HUES48 (cell line): ENCODE measurements around the gene CLMN.

Experiments
- H3K27ac ChIP-seq: one replicate; pipeline ENCODE4 v1.7.0; 2013; ENCODE audit warnings: low read depth, low read length, inconsistent platforms
- H3K27me3 ChIP-seq: 2 replicates; pipeline ENCODE4 v1.6.1; 2013; ENCODE audit warnings: mild to moderate bottlenecking, low read length; ENCODE audit not compliant: control insufficient read depth, insufficient read depth
- H3K36me3 ChIP-seq: 2 replicates; pipeline ENCODE4 v1.6.1; 2013; ENCODE audit warnings: low read length; ENCODE audit not compliant: control insufficient read depth, insufficient read depth
- H3K4me1 ChIP-seq: 2 replicates; pipeline ENCODE4 v1.6.1; 2013; ENCODE audit warnings: mild to moderate bottlenecking, low read length; ENCODE audit not compliant: control insufficient read depth, insufficient read depth
- H3K4me3 ChIP-seq: 2 replicates; pipeline ENCODE4 v1.5.1; 2013; ENCODE audit warnings: mild to moderate bottlenecking, low read depth, low read length
- H3K9ac ChIP-seq: 2 replicates; pipeline ENCODE4 v1.6.1; 2013; ENCODE audit warnings: mild to moderate bottlenecking, low read depth, low read length, moderate library complexity
- H3K9me3 ChIP-seq: 2 replicates; pipeline ENCODE4 v1.6.1; 2013; ENCODE audit warnings: low read length; ENCODE audit not compliant: control insufficient read depth, insufficient read depth

Gene CLMN

DNA sequence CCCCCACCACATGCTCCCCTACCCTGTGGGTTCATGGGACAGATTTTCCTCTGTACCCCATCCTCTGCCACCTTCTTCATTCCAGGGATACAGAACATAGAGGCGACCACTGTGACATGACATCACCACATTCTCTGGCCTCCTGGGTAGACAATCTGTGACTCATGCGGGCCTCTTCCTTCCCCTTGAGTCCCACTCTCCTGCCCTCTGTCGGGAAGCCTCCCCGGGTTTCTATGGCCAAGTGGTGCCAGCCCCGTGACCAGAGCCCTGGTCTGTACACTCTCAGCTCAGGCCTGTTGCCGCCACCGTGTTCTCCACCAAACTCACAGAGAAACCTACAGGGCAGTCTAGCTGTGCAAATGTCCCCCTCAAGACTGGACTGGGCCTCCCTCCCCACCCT lies 8.0 kb downstream of the CLMN start:
- H3K27ac ChIP-seq: no peak overlapping the region
- no peak overlapping the region for H3K9ac ChIP-seq
- no peaks in the 10 kb centered on the region for H3K4me1 ChIP-seq
- H3K27me3 ChIP-seq: no peaks in the 10 kb centered on the region
- H3K36me3 ChIP-seq: no peaks in the 10 kb centered on the region
- no peak overlapping the region for H3K4me3 ChIP-seq
- H3K9me3 ChIP-seq: no peaks in the 10 kb centered on the region

DNA sequence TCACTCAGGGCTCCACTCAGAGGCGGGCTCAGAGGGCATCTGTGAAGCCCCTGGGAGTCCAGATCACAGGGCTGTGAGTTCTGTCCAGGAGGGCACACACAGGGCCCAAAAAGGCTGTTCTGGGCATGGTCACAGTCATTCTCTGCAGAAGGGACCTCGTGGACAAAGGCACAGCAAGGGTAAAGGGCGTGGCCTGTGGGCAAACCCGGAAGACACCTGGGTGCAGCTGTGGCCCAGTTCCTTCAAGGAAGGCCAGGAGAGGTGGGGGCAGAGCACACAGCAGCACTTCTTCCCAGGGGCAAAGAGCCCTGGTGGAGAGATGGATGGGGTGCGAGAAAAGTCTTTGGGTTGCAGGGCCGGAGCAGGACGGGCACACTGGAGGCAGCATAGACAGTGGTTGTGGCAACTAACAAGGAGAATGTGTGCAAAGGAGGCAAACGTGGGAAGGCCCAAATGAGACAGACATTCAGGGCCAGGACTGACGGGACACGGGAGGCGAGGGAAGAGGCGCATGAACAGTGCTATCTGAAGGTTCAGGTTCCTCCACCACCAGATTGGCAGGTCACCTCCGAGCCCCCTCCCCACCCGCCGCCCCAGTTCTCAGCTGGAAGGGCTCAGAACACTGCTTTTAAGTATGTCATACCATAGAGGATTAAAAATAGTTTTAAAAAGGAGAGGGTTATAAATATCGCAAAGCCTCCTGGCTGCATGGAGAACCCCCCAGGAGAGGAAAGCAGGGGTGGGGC lies 8.9 kb downstream of the CLMN start:
- H3K9me3 ChIP-seq: no peaks in the 10 kb centered on the region

DNA sequence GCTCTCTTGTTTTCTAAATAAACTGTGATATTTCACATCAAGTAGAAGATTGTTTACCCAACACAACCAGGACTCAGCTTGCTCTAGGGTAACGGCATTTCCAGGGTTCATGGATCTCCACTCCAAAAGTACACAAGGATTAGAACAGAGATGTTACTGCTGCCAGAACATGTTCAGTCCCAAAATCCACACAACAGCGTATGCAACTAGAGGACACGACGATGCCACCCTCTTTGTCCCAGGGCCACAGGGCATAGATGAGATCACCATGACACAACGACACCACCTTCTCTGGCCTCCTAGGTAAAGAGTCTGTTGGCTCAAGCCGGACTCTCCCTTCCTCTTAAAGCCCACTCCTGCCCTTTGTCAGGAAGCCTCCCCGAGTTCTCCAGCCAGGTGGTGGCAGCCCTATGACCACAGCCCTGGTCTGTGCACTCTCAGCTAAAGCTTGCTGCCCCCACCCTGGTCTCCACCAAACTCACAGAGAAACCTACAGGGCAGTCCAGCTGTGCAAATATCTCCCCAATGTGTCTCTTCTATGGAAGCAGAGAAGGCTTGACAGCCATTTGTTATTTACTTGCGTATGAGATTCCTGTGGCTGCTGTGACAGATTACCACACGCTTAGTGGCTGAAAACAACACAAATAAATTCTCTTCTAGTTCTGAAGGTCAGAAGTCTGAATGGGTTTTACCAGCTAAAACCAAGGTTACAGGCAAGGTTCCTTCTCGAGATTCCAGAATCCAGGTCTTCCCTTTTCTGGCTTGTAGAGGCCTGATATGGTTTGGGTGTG lies 10.3 kb downstream of the CLMN start:
- no peaks in the 10 kb centered on the region for H3K4me1 ChIP-seq
- H3K27me3 ChIP-seq: no peaks in the 10 kb centered on the region
- no peaks in the 10 kb centered on the region for H3K36me3 ChIP-seq
- H3K4me3 ChIP-seq: no peak overlapping the region
- no peaks in the 10 kb centered on the region for H3K9me3 ChIP-seq
- H3K27ac ChIP-seq: no peak overlapping the region
- no peak overlapping the region for H3K9ac ChIP-seq

More for the DNA sequence above, 8.9 kb downstream of the CLMN start:
- H3K27ac ChIP-seq: no peak overlapping the region
- H3K36me3 ChIP-seq: no peaks in the 10 kb centered on the region
- H3K4me3 ChIP-seq: no peak overlapping the region
- no peaks in the 10 kb centered on the region for H3K4me1 ChIP-seq
- no peaks in the 10 kb centered on the region for H3K27me3 ChIP-seq
- H3K9ac ChIP-seq: no peak overlapping the region

DNA sequence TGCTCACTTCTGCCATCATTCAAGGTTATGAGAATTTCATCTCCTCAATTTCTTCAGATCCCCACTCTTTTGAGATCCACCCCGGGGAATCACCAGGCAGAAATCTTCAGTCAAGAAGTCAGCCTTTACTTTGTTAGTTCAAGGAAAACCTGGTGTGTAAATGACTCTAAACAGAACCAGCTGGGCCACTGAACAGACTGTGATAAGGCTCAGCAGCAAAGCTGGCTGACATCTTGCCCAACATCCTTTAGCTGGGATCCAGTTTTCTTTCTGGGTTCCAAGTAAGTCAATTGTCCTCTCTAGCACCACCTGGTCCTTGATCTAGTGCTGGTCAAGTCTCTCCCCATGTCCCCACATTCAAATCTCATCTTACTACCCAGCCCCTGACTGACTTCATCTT lies 11.6 kb downstream of the CLMN start:
- H3K36me3 ChIP-seq: no peaks in the 10 kb centered on the region
- H3K27ac ChIP-seq: no peak overlapping the region
- no peaks in the 10 kb centered on the region for H3K27me3 ChIP-seq
- H3K9me3 ChIP-seq: no peaks in the 10 kb centered on the region
- H3K4me1 ChIP-seq: no peaks in the 10 kb centered on the region
- no peak overlapping the region for H3K4me3 ChIP-seq
- no peak overlapping the region for H3K9ac ChIP-seq

- Histone ChIP-seq H3K4me3 (no peak overlapping the region), H3K36me3 (no peaks in the 10 kb centered on the region), H3K27me3 (no peaks in the 10 kb centered on the region), H3K9me3 (no peaks in the 10 kb centered on the region), H3K4me1 (no peaks in the 10 kb centered on the region), H3K9ac (no peak overlapping the region), H3K27ac (no peak overlapping the region)
Measured at GRCh38 chr14:95307402-95308041, 12.2 kb downstream of the CLMN start.

DNA sequence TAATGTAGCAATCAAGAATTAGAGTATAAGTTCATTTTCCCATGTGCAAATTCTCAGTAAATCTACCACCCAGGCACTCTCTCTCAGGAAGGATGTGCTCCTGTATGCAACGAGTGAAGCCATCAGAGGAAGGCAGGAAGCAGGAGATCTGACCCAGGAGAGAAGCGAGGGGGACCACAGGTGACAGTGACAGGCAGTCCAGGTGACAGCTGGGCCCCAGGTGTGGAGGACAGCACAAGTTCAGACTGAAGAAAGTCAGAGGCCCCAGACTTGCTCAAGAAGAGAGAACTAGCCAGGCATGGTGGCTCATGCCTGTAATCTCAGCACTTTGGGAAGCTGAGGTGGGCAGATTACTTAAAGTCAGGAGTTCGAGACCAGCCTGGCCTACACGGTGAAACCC lies 13.8 kb downstream of the CLMN start:
- no peak overlapping the region for H3K27ac ChIP-seq
- no peak overlapping the region for H3K9ac ChIP-seq
- no peak overlapping the region for H3K4me3 ChIP-seq
- H3K36me3 ChIP-seq: no peaks in the 10 kb centered on the region
- H3K4me1 ChIP-seq: no peaks in the 10 kb centered on the region
- no peaks in the 10 kb centered on the region for H3K27me3 ChIP-seq
- H3K9me3 ChIP-seq: no peaks in the 10 kb centered on the region

DNA sequence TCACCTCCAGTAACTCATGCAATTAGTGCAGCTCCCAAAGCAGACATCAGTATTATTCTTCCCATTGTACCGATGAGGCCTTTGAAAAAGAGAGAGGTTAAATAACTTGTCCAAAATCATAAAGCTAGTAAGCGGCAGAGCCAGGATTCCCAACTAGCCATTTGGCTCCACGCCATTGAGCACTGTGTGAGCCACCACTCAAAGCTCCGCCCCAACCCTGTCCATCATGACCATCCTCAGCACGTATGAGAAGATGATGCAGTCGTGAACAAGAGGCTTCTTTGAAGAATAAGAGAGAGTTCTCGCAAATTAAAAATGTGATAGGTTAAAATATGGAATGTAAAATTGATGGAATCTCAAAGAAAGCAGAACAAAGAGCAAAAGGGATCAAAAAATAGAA lies 14.6 kb downstream of the CLMN start:
- no peak overlapping the region for H3K9ac ChIP-seq
- no peak overlapping the region for H3K4me3 ChIP-seq
- H3K4me1 ChIP-seq: no peaks in the 10 kb centered on the region
- no peaks in the 10 kb centered on the region for H3K9me3 ChIP-seq
- H3K27ac ChIP-seq: no peak overlapping the region
- no peaks in the 10 kb centered on the region for H3K36me3 ChIP-seq
- H3K27me3 ChIP-seq: no peaks in the 10 kb centered on the region

GRCh38 chr14:95304342-95304741 lies 15.4 kb downstream of the CLMN start:
- Histone ChIP-seq H3K27me3 (no peaks in the 10 kb centered on the region), H3K4me3 (no peak overlapping the region), H3K27ac (no peak overlapping the region), H3K4me1 (no peaks in the 10 kb centered on the region), H3K9me3 (no peaks in the 10 kb centered on the region), H3K36me3 (no peaks in the 10 kb centered on the region), H3K9ac (no peak overlapping the region)

DNA sequence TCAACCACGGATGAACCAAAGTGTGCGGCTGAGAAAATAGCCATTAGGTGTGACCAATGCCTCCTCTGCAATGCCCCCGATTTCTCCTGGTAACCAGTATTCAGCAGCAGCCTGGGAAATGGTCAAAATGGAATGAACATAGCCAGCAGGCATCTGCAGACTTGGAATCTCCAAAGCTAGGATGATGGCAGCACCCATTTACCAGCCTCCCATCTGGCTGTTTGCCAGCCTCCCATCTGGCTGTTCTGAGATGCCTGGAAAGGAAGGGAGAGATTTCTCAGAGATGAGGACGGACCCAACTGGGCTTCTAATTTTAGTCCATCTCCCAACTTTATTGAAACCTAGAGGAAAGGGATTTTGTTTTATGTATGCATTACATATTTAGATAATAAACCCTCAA lies 16.2 kb downstream of the CLMN start:
- H3K4me3 ChIP-seq: no peak overlapping the region
- no peaks in the 10 kb centered on the region for H3K4me1 ChIP-seq
- no peaks in the 10 kb centered on the region for H3K27me3 ChIP-seq
- H3K36me3 ChIP-seq: no peaks in the 10 kb centered on the region
- H3K9me3 ChIP-seq: no peaks in the 10 kb centered on the region
- H3K27ac ChIP-seq: no peak overlapping the region
- no peak overlapping the region for H3K9ac ChIP-seq

- Histone ChIP-seq H3K9ac (no peak overlapping the region), H3K27me3 (no peaks in the 10 kb centered on the region), H3K4me1 (no peaks in the 10 kb centered on the region), H3K27ac (no peak overlapping the region), H3K36me3 (no peaks in the 10 kb centered on the region), H3K9me3 (no peaks in the 10 kb centered on the region), H3K4me3 (no peak overlapping the region)
Measured at GRCh38 chr14:95302667-95303506, 16.8 kb downstream of the CLMN start.
